Adrenal gland (tissue), 5 donors: ENCODE data around the gene ZNF780A.

ENCODE experiments used
- POLR2A ChIP-seq, 2 donors: fragments of 450-650 bp; IDR thresholded peaks; one replicate each; pipeline ENCODE4 v1.6.1; 2017; ENCODE audit warnings: antibody characterized with exemption in 2 of 2, mild to moderate bottlenecking in 2 of 2, moderate library complexity in 1 of 2
- TF ChIP-seq, protein P1 (sequence below), 6 experiments: fragments of 450-650 bp in 4 of 6; fragments of 200-600 bp in 2 of 6; sonication (generic) in 1 of 6; IDR thresholded peaks; 1 replicate in 5 of 6; 2 replicates in 1 of 6; pipeline versions ENCODE4 v1.5.1 to v1.8.0; 2016 to 2021; ENCODE audit warnings: antibody characterized with exemption in 6 of 6, mild to moderate bottlenecking in 2 of 6, moderate library complexity in 1 of 6
- donor health status: DM: no; HTN: no; CAD: no.

DNA sequence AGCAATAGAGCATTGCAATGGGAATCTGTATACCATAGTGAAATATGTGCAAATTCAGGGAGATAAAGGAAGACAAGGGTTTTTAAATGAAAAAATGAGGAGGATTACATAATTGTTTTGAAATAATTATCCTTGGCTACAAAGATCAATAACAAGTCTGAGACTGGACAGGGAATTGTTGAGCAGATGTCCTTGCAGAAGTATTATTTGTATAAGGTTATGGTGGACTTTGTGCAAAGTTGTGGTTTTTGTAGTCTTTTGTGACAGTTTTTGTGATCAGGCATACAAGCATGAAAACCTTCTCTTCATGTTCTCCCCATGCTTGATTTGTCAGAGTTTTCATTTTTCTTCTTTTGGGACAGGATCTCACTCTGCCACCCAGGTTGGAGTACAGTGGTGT is 25.3 kb upstream of the ZNF780A start:
- TF ChIP-seq, protein P1, sequence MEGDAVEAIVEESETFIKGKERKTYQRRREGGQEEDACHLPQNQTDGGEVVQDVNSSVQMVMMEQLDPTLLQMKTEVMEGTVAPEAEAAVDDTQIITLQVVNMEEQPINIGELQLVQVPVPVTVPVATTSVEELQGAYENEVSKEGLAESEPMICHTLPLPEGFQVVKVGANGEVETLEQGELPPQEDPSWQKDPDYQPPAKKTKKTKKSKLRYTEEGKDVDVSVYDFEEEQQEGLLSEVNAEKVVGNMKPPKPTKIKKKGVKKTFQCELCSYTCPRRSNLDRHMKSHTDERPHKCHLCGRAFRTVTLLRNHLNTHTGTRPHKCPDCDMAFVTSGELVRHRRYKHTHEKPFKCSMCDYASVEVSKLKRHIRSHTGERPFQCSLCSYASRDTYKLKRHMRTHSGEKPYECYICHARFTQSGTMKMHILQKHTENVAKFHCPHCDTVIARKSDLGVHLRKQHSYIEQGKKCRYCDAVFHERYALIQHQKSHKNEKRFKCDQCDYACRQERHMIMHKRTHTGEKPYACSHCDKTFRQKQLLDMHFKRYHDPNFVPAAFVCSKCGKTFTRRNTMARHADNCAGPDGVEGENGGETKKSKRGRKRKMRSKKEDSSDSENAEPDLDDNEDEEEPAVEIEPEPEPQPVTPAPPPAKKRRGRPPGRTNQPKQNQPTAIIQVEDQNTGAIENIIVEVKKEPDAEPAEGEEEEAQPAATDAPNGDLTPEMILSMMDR (IDR thresholded peaks at IDR 0.05): no peak
- no peak for TF ChIP-seq POLR2A (IDR thresholded peaks at IDR 0.05)
